CD4-positive, alpha-beta T cell treated with Interleukin-6 at 100 ng/mL for 8 hours (primary cell): ENCODE results near the gene VIPR2.
"Not testable (repeated sequence)": the region's sequence is repeated elsewhere in the genome, so short reads cannot be mapped to it uniquely, and the experiment has no call there.

Experiments
- DNase-seq: peaks from one replicate; pipeline ENCODE4 v3.0.0-alpha.2; 2020; ENCODE audit warnings: mixed read lengths, low spot score

Gene VIPR2

GRCh38 chr7:159139639-159140038, 5.0 kb downstream of the VIPR2 start:
- no peak for DNase-seq

- DNase-seq: no peak
Observed at GRCh38 chr7:159139202-159139601, 5.5 kb downstream of the VIPR2 start.

DNA sequence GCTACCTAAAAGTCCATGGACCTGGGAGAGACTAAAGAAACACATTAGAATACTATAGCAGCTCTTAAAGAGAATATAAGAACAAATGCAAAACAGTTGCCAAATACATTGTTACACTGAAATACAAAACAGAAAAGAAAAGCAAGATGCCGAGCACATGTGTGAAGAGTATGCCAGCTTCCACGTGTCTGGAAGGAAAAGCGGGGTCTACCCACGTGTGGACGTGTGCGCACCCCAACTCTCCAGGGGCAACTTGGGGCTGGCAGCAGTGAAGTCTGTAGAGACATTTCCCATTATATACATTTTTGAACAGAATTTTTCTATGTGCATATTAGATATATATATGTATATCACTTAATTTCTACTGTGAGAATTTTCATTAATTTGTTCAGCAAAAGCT, 6.2 kb downstream of the VIPR2 start:
- no peak for DNase-seq

DNA sequence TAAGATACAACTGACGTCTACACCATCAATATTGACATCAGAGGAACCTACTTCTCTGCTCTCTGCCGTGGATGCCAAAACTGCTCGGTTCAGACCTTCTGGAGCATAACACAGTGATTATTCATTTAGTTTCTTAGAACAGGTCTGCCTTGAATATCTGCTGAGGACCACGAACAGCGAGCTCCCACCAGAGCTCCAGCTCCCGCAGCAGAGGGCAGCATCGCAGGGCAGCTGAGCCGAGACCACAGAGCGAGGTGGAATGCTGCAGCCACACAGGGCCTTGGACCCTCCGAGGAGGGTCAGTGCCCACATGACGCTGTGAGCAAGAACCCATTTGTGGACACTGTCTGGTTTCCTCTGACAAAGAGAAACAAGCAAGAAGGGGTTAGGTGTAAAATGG, 6.8 kb downstream of the VIPR2 start:
- no peak for DNase-seq

DNA sequence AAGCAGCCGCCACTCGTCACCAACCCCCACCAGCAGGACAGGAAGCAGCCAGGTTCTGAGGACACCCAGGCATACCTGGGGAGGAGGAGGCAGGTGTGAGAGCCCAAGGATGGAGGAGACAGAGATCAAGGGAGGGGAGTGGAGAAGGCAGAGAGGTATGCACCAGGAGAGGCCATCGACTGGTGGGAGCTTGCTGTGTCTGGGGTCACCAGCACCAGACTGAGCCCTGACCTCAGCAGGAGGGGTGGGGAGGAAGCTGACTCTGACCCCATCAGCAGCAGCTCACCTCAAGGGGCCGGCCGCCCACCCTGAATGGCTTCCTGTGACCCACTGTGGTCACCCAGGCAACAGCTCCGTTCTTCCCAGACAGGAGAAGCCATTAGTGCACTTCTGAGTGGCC, 7.8 kb downstream of the VIPR2 start:
- DNase-seq: no peak

DNA sequence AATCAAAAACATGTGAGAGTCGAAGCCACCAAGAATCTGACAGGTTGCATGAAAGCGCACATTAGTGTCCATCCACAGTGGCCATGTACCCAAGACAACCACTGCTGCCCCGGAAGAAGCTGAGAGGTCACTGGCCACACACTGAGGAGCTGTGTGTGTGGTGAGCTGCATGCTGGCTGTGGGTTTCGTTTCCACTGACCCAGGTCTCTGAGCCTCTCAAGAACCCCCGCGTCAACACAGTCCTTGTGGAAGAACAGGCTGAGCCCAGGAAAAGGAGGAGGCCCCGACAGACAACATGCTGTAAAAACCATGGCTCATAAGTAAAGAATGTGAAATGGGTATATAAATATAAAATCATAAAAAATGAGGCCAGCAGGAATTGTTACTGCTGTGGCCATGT, 8.2 kb downstream of the VIPR2 start:
- DNase-seq: no peak

DNA sequence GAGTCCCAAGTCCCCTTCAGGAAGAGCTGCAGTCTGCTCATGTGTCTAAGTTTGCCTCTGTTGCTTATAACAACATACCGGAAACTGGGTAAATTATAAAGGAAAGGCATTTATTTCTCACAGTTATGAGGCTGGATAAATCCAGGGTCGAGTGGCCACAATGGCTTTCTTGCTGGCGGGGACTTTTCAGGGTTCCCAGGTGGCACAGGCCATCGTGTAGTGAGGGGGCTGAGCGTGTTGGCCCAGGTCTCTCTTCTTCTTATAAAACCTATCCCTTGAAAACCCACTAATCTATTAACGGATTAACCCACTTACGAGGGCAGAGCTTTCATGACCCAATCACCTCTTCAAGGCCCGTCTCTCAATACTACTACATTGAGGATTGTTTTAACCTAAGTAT, 8.7 kb downstream of the VIPR2 start:
- no peak for DNase-seq

DNA sequence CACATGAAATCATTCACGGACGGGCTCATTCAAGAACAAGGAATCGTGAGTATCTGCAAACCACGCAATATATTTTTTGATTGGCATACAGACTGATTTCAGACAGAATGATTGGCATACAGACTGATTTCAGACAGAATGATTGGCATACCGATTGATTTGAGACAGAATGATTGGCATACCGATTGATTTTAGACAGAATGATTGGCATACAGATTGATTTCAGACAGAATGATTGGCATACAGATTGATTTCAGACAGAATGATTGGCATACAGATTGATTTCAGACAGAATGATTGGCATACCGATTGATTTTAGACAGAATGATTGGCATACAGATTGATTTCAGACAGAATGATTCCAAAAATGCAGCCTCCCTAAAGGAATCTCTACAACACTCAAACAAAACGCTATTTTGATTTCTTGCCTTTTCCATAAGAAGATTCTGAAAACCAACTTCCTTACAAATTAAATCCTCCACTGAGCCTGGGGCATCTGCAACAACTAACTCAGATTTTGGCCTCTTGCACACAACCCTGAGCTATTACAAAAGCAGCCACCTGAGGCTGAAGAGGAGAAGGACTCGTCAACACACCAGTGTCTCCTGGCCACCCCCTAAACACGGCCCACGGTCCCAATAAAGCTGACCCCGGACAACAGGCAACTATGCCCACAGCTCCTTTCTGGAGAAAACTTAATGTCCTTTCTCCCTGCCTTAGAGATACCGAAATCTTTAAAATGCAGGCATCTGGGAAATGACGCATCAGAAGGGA, 11.8 kb downstream of the VIPR2 start:
- DNase-seq: not testable (repeated sequence)

GRCh38 chr7:159130820-159131219, 13.8 kb downstream of the VIPR2 start:
- DNase-seq: no peak

DNA sequence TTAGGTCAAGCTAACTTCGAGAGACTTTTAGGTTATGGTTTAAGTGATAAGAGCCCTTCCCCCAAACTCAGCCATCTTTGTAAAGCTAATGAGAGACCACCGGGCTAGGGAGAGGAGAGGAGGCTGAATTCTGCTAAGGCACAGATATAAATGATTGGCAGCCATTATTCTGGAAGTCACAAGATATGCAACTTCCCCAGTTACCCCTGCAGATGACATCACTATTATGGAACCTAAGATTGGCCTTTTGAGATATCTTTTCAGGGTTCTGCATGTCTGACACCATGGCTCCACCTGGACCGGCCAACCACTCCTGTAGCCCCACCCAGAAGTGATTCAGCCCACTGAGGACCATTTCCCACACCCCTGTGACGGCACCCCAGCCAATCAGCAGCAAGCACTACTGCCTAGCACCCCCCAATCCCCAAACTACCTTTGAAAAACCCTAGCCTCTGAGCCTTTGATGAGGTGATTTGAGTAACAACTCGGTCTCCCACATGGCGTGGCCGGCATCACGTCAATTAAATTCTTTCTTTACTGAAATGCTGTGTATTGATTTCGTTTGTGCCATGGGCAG, 14.4 kb downstream of the VIPR2 start:
- no peak for DNase-seq

DNA sequence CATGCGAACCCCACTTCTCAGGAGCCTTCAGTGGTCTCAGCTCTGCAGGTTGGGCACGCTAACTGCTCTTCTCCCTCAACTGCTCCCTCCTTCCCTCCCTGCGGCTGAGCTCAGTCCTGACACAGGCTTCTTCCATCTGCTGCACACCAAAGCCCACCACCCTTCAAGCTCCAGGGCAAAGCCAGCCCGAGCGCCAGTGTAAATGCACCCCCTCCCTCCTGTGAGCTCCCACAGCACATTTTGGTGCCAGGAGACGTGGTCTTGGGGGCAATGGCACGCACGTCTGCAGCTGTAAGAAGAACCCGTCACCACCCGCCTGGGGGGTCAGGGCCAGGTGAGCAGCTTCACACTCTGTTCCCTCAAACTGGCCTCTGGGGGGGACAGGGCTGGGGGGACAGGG, 15.9 kb downstream of the VIPR2 start:
- DNase-seq: no peak

GRCh38 chr7:159127691-159128642, 16.7 kb downstream of the VIPR2 start:
- DNase-seq: no peak

DNA sequence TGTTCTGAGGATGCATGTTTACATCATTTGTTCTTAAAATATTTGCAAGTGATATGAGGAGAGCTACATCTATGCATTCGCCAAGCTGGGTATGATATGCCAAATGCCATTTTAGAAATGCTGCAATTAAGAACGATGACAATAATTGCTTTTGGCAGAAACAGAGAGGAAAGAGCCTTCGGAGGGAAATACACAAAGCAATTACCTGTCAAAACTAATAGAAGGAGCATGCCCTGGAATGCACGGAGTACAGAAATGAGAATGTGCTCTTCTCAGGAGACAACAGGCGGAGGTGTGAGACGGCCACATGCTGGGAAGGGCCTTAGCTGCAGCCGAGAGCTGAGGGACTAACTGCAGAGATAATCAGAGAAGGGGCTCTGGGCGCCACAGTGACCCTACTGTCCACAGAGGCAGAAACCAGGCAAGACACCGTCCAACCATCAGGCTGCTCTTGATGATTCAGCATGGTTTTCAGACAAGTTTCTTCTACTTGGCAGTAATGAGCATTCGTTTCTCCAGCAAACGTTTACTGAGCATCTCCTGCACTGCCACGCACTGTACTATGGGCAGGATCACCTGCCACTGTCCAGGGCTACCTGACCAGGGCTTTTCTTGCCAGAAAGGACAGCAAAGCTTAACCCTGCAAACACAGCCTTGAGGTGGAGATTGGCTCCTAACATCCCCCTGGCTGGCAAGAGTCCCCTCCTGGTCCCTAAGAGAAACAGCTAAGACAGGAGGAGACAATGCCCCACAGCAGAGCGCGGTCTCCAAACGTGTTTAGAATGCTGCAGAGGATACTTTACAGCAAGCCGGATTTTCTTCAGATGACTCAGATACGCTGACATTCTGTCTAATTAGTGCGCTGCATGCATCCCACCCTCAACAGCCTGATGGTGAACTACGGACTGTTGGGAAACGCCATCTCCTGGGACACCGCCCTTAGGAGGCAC, 18.1 kb downstream of the VIPR2 start:
- no peak for DNase-seq

DNA sequence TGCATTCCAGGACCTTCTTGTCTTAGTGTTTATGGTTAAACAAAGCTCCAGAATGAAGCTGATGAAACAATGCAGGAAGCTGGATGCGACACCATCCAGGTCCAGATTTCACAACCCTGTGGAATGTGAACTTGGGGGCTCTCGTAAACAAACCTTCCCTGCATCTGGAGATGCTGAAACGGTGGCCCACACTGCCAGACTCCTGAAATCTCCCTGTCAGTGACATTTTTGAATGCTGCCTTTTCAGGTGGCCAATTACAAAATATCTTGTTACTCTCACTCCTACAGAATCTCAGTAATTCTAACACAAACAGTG, 18.8 kb downstream of the VIPR2 start:
- DNase-seq: no peak

DNA sequence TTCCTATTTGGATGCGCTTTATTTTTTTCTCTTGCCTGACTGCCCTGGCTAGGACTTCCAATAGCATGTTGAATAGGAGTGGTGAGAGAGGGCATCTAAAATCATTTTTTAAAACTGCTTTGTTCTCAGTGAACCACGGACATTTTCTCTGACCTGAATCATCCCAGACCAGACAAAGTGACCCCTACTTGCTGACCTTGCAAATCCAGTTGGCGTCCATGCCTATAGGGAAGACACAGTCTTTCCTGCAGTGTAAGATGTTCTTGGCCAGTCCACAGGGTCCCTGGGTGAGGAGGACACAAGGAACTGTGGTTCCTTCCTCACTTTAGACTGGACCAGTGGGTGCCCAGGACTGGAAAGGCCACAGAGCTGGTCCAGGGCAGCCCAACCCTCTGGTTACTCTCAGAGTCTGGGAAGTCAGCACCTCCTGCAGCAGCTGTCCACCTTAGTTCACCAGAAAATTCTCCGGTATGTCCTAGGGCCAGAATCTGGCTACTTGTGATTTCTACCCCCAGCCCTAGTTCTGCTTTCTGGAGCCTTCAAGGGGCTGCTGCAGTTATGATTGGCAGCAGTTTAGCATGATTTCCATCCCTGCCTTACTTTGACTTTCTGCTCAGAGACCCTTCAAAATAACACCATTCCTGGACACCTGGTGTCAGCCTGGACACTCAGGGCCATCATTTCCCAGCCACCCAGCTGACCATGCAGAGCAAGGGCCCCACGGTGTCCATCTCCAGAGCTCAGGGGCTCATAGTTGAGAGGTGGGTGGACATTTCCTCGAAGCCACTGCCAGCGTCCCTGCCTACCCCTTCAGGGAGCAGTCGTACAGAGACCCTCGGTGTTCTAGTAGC, 19.3 kb downstream of the VIPR2 start:
- no peak for DNase-seq

DNA sequence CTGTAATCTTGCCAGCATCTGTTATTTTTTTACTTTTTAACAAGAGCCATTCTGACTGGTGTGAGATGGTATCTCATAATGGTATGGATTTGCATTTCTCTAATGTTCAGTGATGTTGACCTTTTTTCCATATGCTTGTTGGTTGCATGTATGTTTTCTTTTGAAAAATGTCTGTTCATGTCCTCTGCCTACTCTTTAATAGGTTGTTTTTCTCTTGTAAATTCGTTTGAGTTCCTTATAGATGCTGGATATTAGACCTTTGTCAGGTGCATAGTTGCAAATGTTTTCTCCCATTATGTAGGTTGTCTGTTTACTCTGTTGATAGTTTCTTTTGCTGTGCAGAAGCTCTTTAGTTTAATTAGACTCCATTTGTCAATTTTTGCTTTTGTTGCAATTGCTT, 20.9 kb downstream of the VIPR2 start:
- not testable (repeated sequence) for DNase-seq

- not testable (repeated sequence) for DNase-seq
Observed at GRCh38 chr7:159123294-159123693, 21.4 kb downstream of the VIPR2 start.

DNA sequence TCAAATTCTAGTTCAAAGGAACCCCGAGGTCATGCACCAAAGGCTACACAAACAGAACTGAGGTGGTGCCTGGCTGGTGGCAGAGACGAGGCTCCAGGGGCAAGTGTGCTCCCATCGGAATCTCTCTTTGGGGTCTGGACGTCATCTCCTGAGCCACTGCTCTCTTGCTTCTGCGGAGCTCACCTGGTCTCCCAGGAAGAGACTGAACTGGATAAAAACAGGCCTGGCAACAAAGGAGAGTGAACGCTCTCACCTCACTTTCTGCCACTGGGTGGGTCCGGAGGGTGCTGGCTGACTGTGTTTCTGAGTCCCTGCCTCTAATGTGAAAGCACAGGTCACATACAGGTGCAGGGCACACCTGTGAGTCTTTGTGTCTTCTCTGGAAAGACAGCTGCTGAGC, 22.4 kb downstream of the VIPR2 start:
- DNase-seq: no peak

- no peak for DNase-seq
Observed at GRCh38 chr7:159121476-159121875, 23.2 kb downstream of the VIPR2 start.

DNA sequence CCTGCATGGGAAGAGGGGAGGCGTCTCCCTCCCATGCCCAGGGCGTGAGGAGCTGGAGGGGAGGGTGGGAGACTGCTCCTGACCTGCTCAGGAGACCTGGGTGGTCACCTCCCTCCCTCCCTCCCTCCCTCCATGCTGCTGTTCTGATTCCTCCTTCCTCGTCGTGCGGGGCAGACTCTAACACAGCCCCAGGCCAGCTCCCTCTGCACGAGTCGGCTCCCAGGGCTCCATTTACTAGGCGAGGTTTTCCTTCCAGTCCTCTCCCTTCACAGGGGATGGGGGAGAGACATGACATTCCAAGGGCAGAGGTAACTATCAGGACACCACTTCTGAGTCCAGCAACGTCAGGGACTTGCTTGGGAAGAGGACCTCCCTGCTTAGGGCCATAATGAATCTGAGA, 23.6 kb downstream of the VIPR2 start:
- no peak for DNase-seq

DNA sequence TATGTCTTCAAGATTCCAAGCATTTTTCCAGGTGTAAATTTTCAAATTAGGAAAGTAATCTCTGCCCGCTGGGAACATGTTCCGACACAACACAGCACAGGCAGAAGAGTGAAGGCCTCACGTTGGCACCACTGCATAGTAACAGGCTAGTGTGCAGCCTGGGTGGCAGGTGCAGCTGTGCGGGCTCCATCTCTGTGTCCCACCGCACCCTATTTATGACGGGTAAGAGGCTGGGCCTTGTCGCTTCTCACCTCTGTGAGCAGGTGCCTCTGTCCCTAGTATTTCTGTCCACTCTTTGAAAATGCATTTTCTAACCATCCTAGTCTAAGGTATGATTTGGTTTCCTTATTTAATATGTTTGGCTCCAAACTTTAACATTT, 24.1 kb downstream of the VIPR2 start:
- DNase-seq: no peak
